ENCODE measurements around the gene RFPL4AL1. TPM values are rescaled to one million over a fixed set of nuclear protein-coding genes. Genes with fewer than 3 reads are reported as not detected.
"Not testable (repeated sequence)": the region's sequence is repeated elsewhere in the genome, so short reads cannot be mapped to it uniquely, and the experiment has no call there.

Gene RFPL4AL1
- total RNA-seq, 4 donors from 2014 or later, result not detected

GRCh38 chr19:55750715-55751114 lies 18.2 kb upstream of the RFPL4AL1 start:
- intact Hi-C loops (cut with DNase I; ENCODE audit: low total_unique reads), result no loop called here
- no peak for TF ChIP-seq CTCF (IDR thresholded peaks at IDR 0.05)
- H3K4me1 ChIP-seq, result no peaks in the 10 kb centered on the region
- no peak overlapping the region for H3K4me3 ChIP-seq
- DNase-seq, result no peak
- H3K9me3 ChIP-seq, result no peaks in the 10 kb centered on the region
- H3K27me3 ChIP-seq, result no peaks in the 10 kb centered on the region
- no peak overlapping the region for H3K27ac ChIP-seq
- no peaks in the 10 kb centered on the region for H3K36me3 ChIP-seq

- H3K36me3 ChIP-seq, result no peaks in the 10 kb centered on the region
Observed at GRCh38 chr19:55753401-55753800, 15.5 kb upstream of the RFPL4AL1 start.

GRCh38 chr19:55756808-55757207 lies 12.1 kb upstream of the RFPL4AL1 start:
- H3K4me3 ChIP-seq; H3K9me3 ChIP-seq; DNase-seq; H3K27me3 ChIP-seq; H3K27ac ChIP-seq; H3K36me3 ChIP-seq; H3K4me1 ChIP-seq; intact Hi-C loops (cut with DNase I; ENCODE audit: low total_unique reads): not testable (repeated sequence)

More at GRCh38 chr19:55753401-55753800, 15.5 kb upstream of the RFPL4AL1 start:
- DNase-seq, result no peak
- intact Hi-C loops (cut with DNase I; ENCODE audit: low total_unique reads), result no loop called here
- Histone ChIP-seq H3K27ac (no peak overlapping the region), H3K27me3 (no peaks in the 10 kb centered on the region), H3K9me3 (peaks cover 0 to 4% of the 10 kb centered on the region in 2 donors), H3K4me3 (no peak overlapping the region), H3K4me1 (no peaks in the 10 kb centered on the region)
- no peak for TF ChIP-seq CTCF (IDR thresholded peaks at IDR 0.05)
- no peak for TF ChIP-seq POLR2A (IDR thresholded peaks at IDR 0.05)

- DNase-seq; H3K4me3 ChIP-seq; H3K27ac ChIP-seq; intact Hi-C loops (cut with DNase I; ENCODE audit: low total_unique reads); H3K9me3 ChIP-seq; H3K36me3 ChIP-seq; H3K27me3 ChIP-seq; H3K4me1 ChIP-seq: not testable (repeated sequence)
Observed at GRCh38 chr19:55758797-55759196, 10.1 kb upstream of the RFPL4AL1 start, which contains the start of gene RFPL4A. Gene RFPL4A, plus strand, starts transcription at chr19:55759097. Its CDS starts 2,704 bp downstream, at chr19:55761801.

GRCh38 chr19:55766466-55766865 lies 2.5 kb upstream of the RFPL4AL1 start:
- H3K9me3 ChIP-seq, result no peaks in the 10 kb centered on the region
- H3K27ac ChIP-seq, result no peak overlapping the region
- no peak for TF ChIP-seq POLR2A (IDR thresholded peaks at IDR 0.05)
- TF ChIP-seq CTCF (IDR thresholded peaks at IDR 0.05), result no peak
- no peaks in the 10 kb centered on the region for H3K27me3 ChIP-seq
- no peaks in the 10 kb centered on the region for H3K4me1 ChIP-seq
- H3K4me3 ChIP-seq, result no peak overlapping the region
- no peak for DNase-seq
- no peaks in the 10 kb centered on the region for H3K36me3 ChIP-seq
- intact Hi-C loops (cut with DNase I; ENCODE audit: low total_unique reads), result no loop called here

- H3K36me3 ChIP-seq; H3K27me3 ChIP-seq; H3K4me3 ChIP-seq; H3K4me1 ChIP-seq; H3K9me3 ChIP-seq; DNase-seq; H3K27ac ChIP-seq; intact Hi-C loops (cut with DNase I; ENCODE audit: low total_unique reads): not testable (repeated sequence)
Observed at GRCh38 chr19:55769632-55770031, 714 bp downstream of the RFPL4AL1 start.

GRCh38 chr19:55777528-55777927 lies 8.6 kb downstream of the RFPL4AL1 start:
- no peak overlapping the region for H3K27ac ChIP-seq
- no peak for TF ChIP-seq POLR2A (IDR thresholded peaks at IDR 0.05)
- no peak for TF ChIP-seq CTCF (IDR thresholded peaks at IDR 0.05)
- no peak overlapping the region for H3K4me3 ChIP-seq
- no peak for DNase-seq
- no peaks in the 10 kb centered on the region for H3K36me3 ChIP-seq
- no peaks in the 10 kb centered on the region for H3K27me3 ChIP-seq
- no peaks in the 10 kb centered on the region for H3K4me1 ChIP-seq
- intact Hi-C loops (cut with DNase I; ENCODE audit: low total_unique reads), result no loop called here
- H3K9me3 ChIP-seq, result no peaks in the 10 kb centered on the region

Data from uterus (tissue), 4 donors.